DOHH2 (cell line): ENCODE data around the gene SPTAN1.

Experiments used
- H3F3A ChIP-seq: fragments of 200-600 bp; sonication (generic), shearing (Covaris generic); 2 replicates; pipeline ENCODE4 v1.6.0; 2016; ENCODE audit warnings: antibody characterized with exemption, mild to moderate bottlenecking; ENCODE audit not compliant: control insufficient read depth, insufficient read depth
- H3K27ac ChIP-seq: fragments of 200-600 bp; sonication (generic); 2 replicates; pipeline ENCODE4 v1.5.1; 2014; ENCODE audit warnings: low read depth, mild to moderate bottlenecking, low read length, moderate library complexity
- H3K27me3 ChIP-seq: fragments of 200-600 bp; sonication (generic); 2 replicates; pipeline ENCODE4 v1.6.1; 2014; ENCODE audit warnings: mild to moderate bottlenecking, low read length, mixed read lengths; ENCODE audit not compliant: control insufficient read depth
- H3K36me3 ChIP-seq: fragments of 200-600 bp; sonication (generic); 2 replicates; pipeline ENCODE4 v1.6.1; 2014; ENCODE audit warnings: mild to moderate bottlenecking, low read length, moderate library complexity, mixed read lengths; ENCODE audit not compliant: control insufficient read depth
- H3K4me1 ChIP-seq: fragments of 200-600 bp; sonication (generic); 2 replicates; pipeline ENCODE4 v1.6.1; 2014; ENCODE audit warnings: mild to moderate bottlenecking, low read length, mixed read lengths; ENCODE audit not compliant: control insufficient read depth
- H3K4me2 ChIP-seq: fragments of 200-600 bp; sonication (generic); 2 replicates; pipeline ENCODE4 v1.6.0; 2014; ENCODE audit warnings: mild to moderate bottlenecking, low read length, moderate library complexity
- H3K4me3 ChIP-seq: fragments of 200-600 bp; sonication (generic); 2 replicates; pipeline ENCODE4 v1.5.1; 2014; ENCODE audit warnings: mild to moderate bottlenecking, low read length, mixed read lengths
- H3K79me2 ChIP-seq: fragments of 200-600 bp; sonication (generic); 2 replicates; pipeline ENCODE4 v1.6.1; 2014; ENCODE audit warnings: mild to moderate bottlenecking, low read length, mixed read lengths; ENCODE audit not compliant: control insufficient read depth
- H3K9me2 ChIP-seq: fragments of 200-600 bp; sonication (generic); replicated peaks from 2 replicates; pipeline ENCODE4 v1.6.1; 2014; ENCODE audit warnings: mild to moderate bottlenecking, low read length, mixed read lengths; ENCODE audit not compliant: control insufficient read depth
- H3K9me3 ChIP-seq: fragments of 200-600 bp; sonication (generic); 2 replicates; pipeline ENCODE4 v1.6.1; 2014; ENCODE audit warnings: antibody characterized with exemption, low read length, mixed read lengths; ENCODE audit not compliant: control insufficient read depth, insufficient read depth
- H4K20me1 ChIP-seq: fragments of 200-600 bp; sonication (generic); 2 replicates; pipeline ENCODE4 v1.6.0; 2014; ENCODE audit warnings: low read depth, mild to moderate bottlenecking, antibody characterized with exemption, low read length, moderate library complexity; ENCODE audit not compliant: control insufficient read depth, insufficient read depth
- CTCF ChIP-seq: fragments of 200-600 bp; sonication (generic); IDR thresholded peaks from one replicate; pipeline ENCODE4 v1.5.1; 2014; ENCODE audit warnings: antibody characterized with exemption, mild to moderate bottlenecking, low read depth, low read length; ENCODE audit not compliant: poor library complexity, severe bottlenecking
- EZH2phosphoT487 ChIP-seq: fragments of 200-600 bp; sonication (generic); IDR thresholded peaks from 2 replicates; pipeline ENCODE4 v1.6.1; 2017; ENCODE audit warnings: borderline replicate concordance, mild to moderate bottlenecking, antibody characterized with exemption, low read length, moderate library complexity, mixed read lengths

The SPTAN1 gene

GRCh38 chr9:128625391-128626146, 73.2 kb downstream of the SPTAN1 start:
- Histone ChIP-seq H4K20me1 (no peaks in the 10 kb centered on the region), H3K27ac (no peak overlapping the region), H3K79me2 (no peaks in the 10 kb centered on the region), H3K9me2 (no peaks in the 10 kb centered on the region), H3K27me3 (no peaks in the 10 kb centered on the region), H3K4me2 (no peak overlapping the region), H3K9me3 (no peaks in the 10 kb centered on the region), H3K4me3 (no peak overlapping the region), H3F3A (no peaks in the 10 kb centered on the region), H3K4me1 (no peaks in the 10 kb centered on the region), H3K36me3 (peaks cover 78% of the 10 kb centered on the region)
- TF ChIP-seq EZH2phosphoT487 (no peak), CTCF (no peak)

- no peak overlapping the region for H3K27ac ChIP-seq
- H3K4me3 ChIP-seq = no peak overlapping the region
- no peaks in the 10 kb centered on the region for H3K27me3 ChIP-seq
- no peaks in the 10 kb centered on the region for H3K79me2 ChIP-seq
- TF ChIP-seq CTCF = no peak
- TF ChIP-seq EZH2phosphoT487 = no peak
- no peaks in the 10 kb centered on the region for H3F3A ChIP-seq
- H3K4me1 ChIP-seq = no peaks in the 10 kb centered on the region
- no peaks in the 10 kb centered on the region for H3K9me2 ChIP-seq
- H3K9me3 ChIP-seq = no peaks in the 10 kb centered on the region
- H4K20me1 ChIP-seq = no peaks in the 10 kb centered on the region
- H3K4me2 ChIP-seq = no peak overlapping the region
- H3K36me3 ChIP-seq = peaks cover 72% of the 10 kb centered on the region
These were observed 73.8 kb downstream of the SPTAN1 start for GRCh38 chr9:128626181-128626580.

GRCh38 chr9:128627127-128627715, 74.8 kb downstream of the SPTAN1 start:
- TF ChIP-seq CTCF = no peak
- TF ChIP-seq EZH2phosphoT487 = no peak
- H3F3A ChIP-seq = no peaks in the 10 kb centered on the region
- no peaks in the 10 kb centered on the region for H3K9me2 ChIP-seq
- no peak overlapping the region for H3K27ac ChIP-seq
- no peak overlapping the region for H3K4me3 ChIP-seq
- no peaks in the 10 kb centered on the region for H3K4me1 ChIP-seq
- no peaks in the 10 kb centered on the region for H4K20me1 ChIP-seq
- peaks cover 72% of the 10 kb centered on the region for H3K36me3 ChIP-seq
- no peaks in the 10 kb centered on the region for H3K9me3 ChIP-seq
- H3K4me2 ChIP-seq = no peak overlapping the region
- no peaks in the 10 kb centered on the region for H3K27me3 ChIP-seq
- H3K79me2 ChIP-seq = no peaks in the 10 kb centered on the region
